OCI-LY1 (cell line): ENCODE results near the gene SNAP25.

Experiments used
- H2AFZ ChIP-seq: fragments of 200-600 bp; sonication (generic), shearing (Covaris generic); 2 replicates; pipeline ENCODE4 v1.6.0; 2014; ENCODE audit warnings: antibody characterized with exemption, mild to moderate bottlenecking, low read length
- H3F3A ChIP-seq: fragments of 200-600 bp; sonication (generic), shearing (Covaris generic); 2 replicates; pipeline ENCODE4 v1.6.0; 2014; ENCODE audit warnings: mild to moderate bottlenecking, antibody characterized with exemption, low read length, moderate library complexity; ENCODE audit not compliant: insufficient read depth
- H3K27ac ChIP-seq: fragments of 200-600 bp; sonication (generic); 2 replicates; pipeline ENCODE4 v1.5.1; 2014; ENCODE audit warnings: low read length, mixed run types, mild to moderate bottlenecking, low read depth; ENCODE audit not compliant: poor library complexity, severe bottlenecking
- H3K27me3 ChIP-seq: fragments of 200-600 bp; sonication (generic); 2 replicates; pipeline ENCODE4 v1.6.0; 2014; ENCODE audit warnings: antibody characterized with exemption, mild to moderate bottlenecking, low read length, moderate library complexity; ENCODE audit not compliant: insufficient read depth
- H3K36me3 ChIP-seq: fragments of 200-600 bp; sonication (generic); 2 replicates; pipeline ENCODE4 v1.6.1; 2014; ENCODE audit warnings: mild to moderate bottlenecking, antibody characterized with exemption, low read length, moderate library complexity, mixed read lengths; ENCODE audit not compliant: insufficient read depth
- H3K4me1 ChIP-seq: fragments of 200-600 bp; sonication (generic); 2 replicates; pipeline ENCODE4 v1.5.1; 2014; ENCODE audit warnings: mild to moderate bottlenecking, low read length, moderate library complexity; ENCODE audit not compliant: insufficient read depth, severe bottlenecking
- H3K4me2 ChIP-seq: fragments of 200-600 bp; sonication (generic), shearing (Covaris generic); 2 replicates; pipeline ENCODE4 v1.6.1; 2014; ENCODE audit warnings: low read length
- H3K4me3 ChIP-seq: fragments of 200-600 bp; sonication (generic); 2 replicates; pipeline ENCODE4 v1.5.1; 2014; ENCODE audit warnings: low read length, low read depth, mild to moderate bottlenecking, mixed read lengths; ENCODE audit not compliant: poor library complexity, severe bottlenecking
- H3K79me2 ChIP-seq: fragments of 200-600 bp; shearing (Covaris generic); 2 replicates; pipeline ENCODE4 v1.6.1; 2016; ENCODE audit warnings: mixed run types, low read length, mixed read lengths; ENCODE audit not compliant: insufficient read depth
- H3K9ac ChIP-seq: fragments of 200-600 bp; sonication (generic), shearing (Covaris generic); 2 replicates; pipeline ENCODE4 v1.6.1; 2014; ENCODE audit warnings: mild to moderate bottlenecking, low read length, mixed read lengths
- H3K9me2 ChIP-seq: fragments of 200-600 bp; sonication (generic), shearing (Covaris generic); 2 replicates; pipeline ENCODE4 v1.6.1; 2014; ENCODE audit warnings: low read depth, mild to moderate bottlenecking, low read length, mixed read lengths
- H3K9me3 ChIP-seq: fragments of 200-600 bp; shearing (Covaris generic); 2 replicates; pipeline ENCODE4 v1.6.1; 2014; ENCODE audit warnings: low read length, mixed read lengths
- H4K20me1 ChIP-seq: fragments of 200-600 bp; sonication (generic), shearing (Covaris generic); 2 replicates; pipeline ENCODE4 v1.6.0; 2016; ENCODE audit warnings: mild to moderate bottlenecking, low read length; ENCODE audit not compliant: insufficient read depth
- EZH2 ChIP-seq: fragments of 200-600 bp; sonication (generic), shearing (Covaris generic); IDR thresholded peaks from 2 replicates; pipeline ENCODE4 v1.8.0; 2017; ENCODE audit warnings: borderline replicate concordance, mixed run types, mild to moderate bottlenecking, antibody characterized with exemption, low read length, moderate library complexity, mixed read lengths
- TF ChIP-seq, protein P1 (sequence below): fragments of 200-600 bp; sonication (generic), shearing (Covaris generic); IDR thresholded peaks from 2 replicates; pipeline ENCODE4 v1.5.1; 2017; ENCODE audit warnings: mild to moderate bottlenecking, antibody characterized with exemption, low read length, moderate library complexity, mixed read lengths

Gene SNAP25

DNA sequence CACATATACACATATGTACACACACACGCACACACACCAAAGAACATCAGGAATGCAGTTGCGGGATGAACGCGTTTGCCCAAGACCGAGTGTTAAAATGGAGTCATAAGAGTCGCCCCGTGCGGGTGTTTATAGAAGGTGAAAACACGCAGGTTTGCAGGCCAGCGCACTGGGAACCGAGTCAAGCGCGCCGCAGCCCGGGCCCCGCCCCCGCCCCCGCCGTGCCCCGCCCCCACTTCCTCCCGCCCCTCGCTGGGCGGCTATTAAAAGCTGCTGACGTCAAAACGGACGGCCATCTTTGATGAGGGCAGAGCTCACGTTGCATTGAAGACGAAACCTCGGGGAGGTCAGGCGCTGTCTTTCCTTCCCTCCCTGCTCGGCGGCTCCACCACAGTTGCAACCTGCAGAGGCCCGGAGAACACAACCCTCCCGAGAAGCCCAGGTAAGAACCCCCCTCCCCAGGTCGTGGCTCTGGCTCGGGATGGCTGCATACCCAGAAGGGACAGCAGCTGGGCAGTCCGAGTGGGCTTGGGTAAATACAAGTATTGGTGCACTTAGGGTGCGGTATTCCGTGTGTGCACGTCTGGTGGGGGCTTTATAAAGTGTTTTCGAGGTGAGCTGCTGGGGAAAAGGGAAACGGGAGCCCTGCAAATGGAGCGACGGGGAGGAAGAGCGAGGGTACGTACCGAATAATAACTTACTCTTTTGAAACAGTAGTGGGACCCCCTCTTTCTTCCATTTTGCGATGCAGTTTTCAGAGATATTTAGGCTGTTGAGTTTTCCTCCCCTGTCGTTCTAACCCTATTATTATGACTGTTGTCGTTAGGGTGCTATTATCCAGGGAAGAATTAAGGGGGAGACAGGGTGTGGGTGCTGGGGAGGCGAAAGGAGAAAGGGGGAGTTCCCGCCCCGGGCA, at the start of gene SNAP25:
Gene SNAP25, plus strand, starts transcription at position 295 of the 916 bp plus-strand sequence. CDS start 56,662 bp downstream, outside the sequence.
- TF ChIP-seq, protein P1, sequence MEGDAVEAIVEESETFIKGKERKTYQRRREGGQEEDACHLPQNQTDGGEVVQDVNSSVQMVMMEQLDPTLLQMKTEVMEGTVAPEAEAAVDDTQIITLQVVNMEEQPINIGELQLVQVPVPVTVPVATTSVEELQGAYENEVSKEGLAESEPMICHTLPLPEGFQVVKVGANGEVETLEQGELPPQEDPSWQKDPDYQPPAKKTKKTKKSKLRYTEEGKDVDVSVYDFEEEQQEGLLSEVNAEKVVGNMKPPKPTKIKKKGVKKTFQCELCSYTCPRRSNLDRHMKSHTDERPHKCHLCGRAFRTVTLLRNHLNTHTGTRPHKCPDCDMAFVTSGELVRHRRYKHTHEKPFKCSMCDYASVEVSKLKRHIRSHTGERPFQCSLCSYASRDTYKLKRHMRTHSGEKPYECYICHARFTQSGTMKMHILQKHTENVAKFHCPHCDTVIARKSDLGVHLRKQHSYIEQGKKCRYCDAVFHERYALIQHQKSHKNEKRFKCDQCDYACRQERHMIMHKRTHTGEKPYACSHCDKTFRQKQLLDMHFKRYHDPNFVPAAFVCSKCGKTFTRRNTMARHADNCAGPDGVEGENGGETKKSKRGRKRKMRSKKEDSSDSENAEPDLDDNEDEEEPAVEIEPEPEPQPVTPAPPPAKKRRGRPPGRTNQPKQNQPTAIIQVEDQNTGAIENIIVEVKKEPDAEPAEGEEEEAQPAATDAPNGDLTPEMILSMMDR, result no peak
- no peak for TF ChIP-seq EZH2
- Histone ChIP-seq H3K4me3 (peak within 1 kb of the TSS; percentile 40), H3K79me2 (no peaks in the 10 kb centered on the region), H3F3A (no peaks in the 10 kb centered on the region), H3K27me3 (no peaks in the 10 kb centered on the region), H3K27ac (no peak within 1 kb of the TSS), H4K20me1 (no peaks in the 10 kb centered on the region), H3K36me3 (no peaks in the 10 kb centered on the region), H3K9me2 (no peaks in the 10 kb centered on the region), H2AFZ (no peak within 1 kb of the TSS), H3K9me3 (no peaks in the 10 kb centered on the region), H3K9ac (no peak within 1 kb of the TSS), H3K4me2 (peak within 1 kb of the TSS; percentile 42; the same call in 1 of the 2 replicates), H3K4me1 (no peaks in the 10 kb centered on the region)

DNA sequence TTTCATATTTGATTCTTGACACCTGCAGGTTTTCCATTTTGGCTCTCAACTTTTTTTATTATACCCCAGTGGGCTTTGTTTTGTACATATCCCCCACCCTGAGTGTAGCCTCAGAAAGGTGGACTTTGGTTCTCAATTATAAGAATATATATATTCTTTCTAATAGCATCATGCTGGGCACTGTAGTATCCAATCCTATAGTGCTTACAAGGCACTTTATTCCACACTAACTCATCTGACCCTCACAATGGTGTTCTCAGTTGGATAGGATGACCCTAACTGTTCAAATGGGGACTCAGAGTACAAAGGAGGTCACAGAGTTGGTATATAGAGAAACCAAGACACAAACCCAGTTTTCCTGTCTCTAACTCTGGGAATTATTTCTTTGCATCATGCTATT, 48.9 kb upstream of the SNAP25 start:
- no peak overlapping the region for H3K4me3 ChIP-seq
- no peaks in the 10 kb centered on the region for H3K4me1 ChIP-seq
- no peaks in the 10 kb centered on the region for H3K36me3 ChIP-seq
- H3K27ac ChIP-seq, result no peak overlapping the region
- no peaks in the 10 kb centered on the region for H4K20me1 ChIP-seq
- H2AFZ ChIP-seq, result no peak overlapping the region
- H3F3A ChIP-seq, result no peaks in the 10 kb centered on the region
- H3K9me3 ChIP-seq, result no peaks in the 10 kb centered on the region
- H3K9me2 ChIP-seq, result no peaks in the 10 kb centered on the region
- H3K4me2 ChIP-seq, result no peak overlapping the region
- H3K9ac ChIP-seq, result no peak overlapping the region
- TF ChIP-seq, protein P1, result no peak
- no peak for TF ChIP-seq EZH2
- no peaks in the 10 kb centered on the region for H3K79me2 ChIP-seq
- peaks cover 4% of the 10 kb centered on the region; the same call in 1 of the 2 replicates for H3K27me3 ChIP-seq

DNA sequence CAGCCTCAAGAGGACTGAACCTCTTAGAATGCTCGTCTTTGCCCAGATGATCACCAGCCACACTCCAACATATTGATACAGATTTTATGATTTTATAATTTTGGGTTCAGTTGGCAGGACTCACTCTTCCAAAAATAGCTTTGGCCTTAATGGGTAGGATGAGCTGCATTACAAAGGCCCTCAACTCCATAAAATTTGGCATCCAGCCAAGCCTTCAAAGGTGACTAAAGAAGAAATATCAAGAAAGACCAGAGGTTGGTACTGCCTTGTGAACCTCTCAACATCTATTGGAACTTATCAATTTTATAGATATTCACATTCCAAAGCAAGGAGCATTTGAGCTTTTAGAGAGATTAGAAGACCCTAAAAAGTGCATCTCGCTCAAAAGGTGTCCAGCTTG, 48.4 kb upstream of the SNAP25 start:
- Histone ChIP-seq H3K27me3 (peaks cover 4% of the 10 kb centered on the region; the same call in 1 of the 2 replicates), H3K9me3 (no peaks in the 10 kb centered on the region), H3K27ac (no peak overlapping the region), H3K79me2 (no peaks in the 10 kb centered on the region), H3K4me1 (no peaks in the 10 kb centered on the region), H3K9ac (no peak overlapping the region), H3K4me2 (no peak overlapping the region), H3F3A (no peaks in the 10 kb centered on the region), H2AFZ (no peak overlapping the region), H3K36me3 (no peaks in the 10 kb centered on the region), H3K4me3 (no peak overlapping the region), H4K20me1 (no peaks in the 10 kb centered on the region), H3K9me2 (no peaks in the 10 kb centered on the region)
- TF ChIP-seq, protein P1, result no peak
- TF ChIP-seq EZH2, result no peak
